ENCODE measurements around the gene TM9SF3.
"Not testable (repeated sequence)": the region's sequence is repeated elsewhere in the genome, so short reads cannot be mapped to it uniquely, and the experiment has no call there.

The TM9SF3 gene

GRCh38 chr10:96579133-96579532 is 7.7 kb downstream of the TM9SF3 start:
- TF ChIP-seq CTCF (IDR thresholded peaks at IDR 0.05; ENCODE audit: low read depth, low read length, missing control alignments), result no peak
- H3K4me3 ChIP-seq (replicated peaks; ENCODE audit: low read depth, low read length), result no peak overlapping the region
- DNase-seq (ENCODE audit: extremely low read depth, low read depth), result no peak

- no peak for TF ChIP-seq CTCF (IDR thresholded peaks at IDR 0.05; ENCODE audit: low read depth, low read length, missing control alignments)
Observed at GRCh38 chr10:96578633-96579032, 8.2 kb downstream of the TM9SF3 start.

GRCh38 chr10:96578022-96578421 is 8.8 kb downstream of the TM9SF3 start:
- TF ChIP-seq CTCF (IDR thresholded peaks at IDR 0.05; ENCODE audit: low read depth, low read length, missing control alignments), result no peak

More at GRCh38 chr10:96578633-96579032, 8.2 kb downstream of the TM9SF3 start:
- H3K4me3 ChIP-seq (replicated peaks; ENCODE audit: low read depth, low read length), result no peak overlapping the region
- DNase-seq (ENCODE audit: extremely low read depth, low read depth), result no peak

GRCh38 chr10:96577069-96577468 is 9.7 kb downstream of the TM9SF3 start:
- no peak overlapping the region for H3K4me3 ChIP-seq (replicated peaks; ENCODE audit: low read depth, low read length)
- no peak for TF ChIP-seq CTCF (IDR thresholded peaks at IDR 0.05; ENCODE audit: low read depth, low read length, missing control alignments)
- DNase-seq (ENCODE audit: extremely low read depth, low read depth), result no peak

More at GRCh38 chr10:96578022-96578421, 8.8 kb downstream of the TM9SF3 start:
- DNase-seq (ENCODE audit: extremely low read depth, low read depth), result no peak
- no peak overlapping the region for H3K4me3 ChIP-seq (replicated peaks; ENCODE audit: low read depth, low read length)

GRCh38 chr10:96576277-96576980 is 10.4 kb downstream of the TM9SF3 start:
- DNase-seq (ENCODE audit: extremely low read depth, low read depth), result no peak
- no peak overlapping the region for H3K4me3 ChIP-seq (replicated peaks; ENCODE audit: low read depth, low read length)
- no peak for TF ChIP-seq CTCF (IDR thresholded peaks at IDR 0.05; ENCODE audit: low read depth, low read length, missing control alignments)

GRCh38 chr10:96574564-96574963 is 12.2 kb downstream of the TM9SF3 start:
- DNase-seq (ENCODE audit: extremely low read depth, low read depth); H3K4me3 ChIP-seq (replicated peaks; ENCODE audit: low read depth, low read length): not testable (repeated sequence)

- DNase-seq (ENCODE audit: extremely low read depth, low read depth), result no peak
- TF ChIP-seq CTCF (IDR thresholded peaks at IDR 0.05; ENCODE audit: low read depth, low read length, missing control alignments), result no peak
- no peak overlapping the region for H3K4me3 ChIP-seq (replicated peaks; ENCODE audit: low read depth, low read length)
Observed at GRCh38 chr10:96573036-96573435, 13.8 kb downstream of the TM9SF3 start.

Measured in HFF-Myc (cell line).